ENCODE data around the gene RFX2.

GRCh38 chr19:5996623-5997320, 113.5 kb downstream of the RFX2 start:
- no peak for TF ChIP-seq CTCF (IDR thresholded peaks at IDR 0.05; ENCODE audit: insufficient read depth, low read length, poor library complexity, severe bottlenecking)
- TF ChIP-seq EZH2phosphoT487 (conservative IDR thresholded peaks at IDR 0.05; ENCODE audit: low read length), result no peak
